ENCODE data around the gene C2CD5.

The C2CD5 gene

DNA sequence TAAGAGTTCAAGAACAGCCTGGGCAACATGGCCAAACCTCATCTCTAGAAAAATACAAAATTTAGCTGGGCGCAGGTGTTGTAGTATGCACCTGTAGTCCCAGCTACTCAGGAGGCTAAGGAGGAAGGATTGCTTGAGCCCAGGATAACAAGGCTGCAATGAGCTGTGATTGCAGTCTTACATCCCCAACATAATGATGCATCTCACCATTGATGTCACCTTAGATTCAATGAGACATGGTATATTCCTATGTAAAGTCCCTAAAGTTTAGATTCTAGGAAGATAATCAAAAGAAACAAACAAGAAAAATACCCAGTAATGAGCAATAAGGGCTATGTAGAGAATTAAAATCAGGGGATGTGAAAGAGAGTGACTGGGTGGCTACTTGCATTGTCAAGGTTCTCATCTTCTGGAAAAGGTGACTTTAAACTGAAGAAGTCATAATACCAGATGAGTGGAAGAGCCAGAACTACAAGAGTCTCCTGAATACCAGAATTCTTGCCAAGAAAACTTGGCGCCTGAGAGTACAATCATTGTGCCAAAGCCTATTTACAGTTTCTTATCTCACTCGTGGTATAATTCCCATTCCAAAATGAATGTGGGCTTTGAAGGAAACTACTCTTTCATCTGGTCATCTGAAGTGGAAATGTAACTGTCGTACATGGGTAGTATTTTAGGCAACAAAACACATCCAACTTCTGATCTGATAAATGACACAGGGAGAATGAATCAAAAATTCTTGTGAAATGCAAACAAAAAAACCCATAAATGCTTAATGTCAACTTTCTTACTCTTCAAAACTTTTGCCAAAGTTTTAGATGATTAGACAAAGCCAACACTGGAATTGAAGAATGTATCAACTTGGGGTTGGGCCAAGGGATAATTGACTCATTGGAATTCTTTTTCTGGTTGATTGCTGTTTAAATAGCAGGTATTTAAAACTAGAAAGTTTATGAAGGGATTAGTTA, 128.7 kb downstream of the C2CD5 start:
- DNase-seq (ENCODE audit: low read depth) = no peak

- DNase-seq (ENCODE audit: low read depth) = no peak
Observed at GRCh38 chr12:22414742-22415141, 129.6 kb downstream of the C2CD5 start.

GRCh38 chr12:22413592-22413991, 130.8 kb downstream of the C2CD5 start:
- no peak for DNase-seq (ENCODE audit: low read depth)

DNA sequence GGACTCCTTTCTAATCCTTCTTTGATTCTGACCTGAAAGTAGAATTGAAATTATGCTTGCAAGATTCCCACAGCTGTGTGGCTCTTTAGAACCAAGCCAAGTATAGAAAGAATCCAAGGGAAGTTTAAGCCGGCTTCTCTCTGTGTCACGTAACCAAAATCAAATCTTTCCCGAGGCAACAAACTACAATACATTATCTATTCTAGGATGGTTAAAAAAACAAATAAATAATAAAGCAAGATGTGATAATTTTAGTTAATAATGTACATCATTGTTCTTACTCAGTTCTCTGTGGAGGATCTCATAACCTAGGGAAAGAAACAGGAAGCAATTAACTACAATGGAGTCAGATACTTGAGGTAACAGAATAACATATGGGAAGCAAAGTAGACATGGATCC, 131.8 kb downstream of the C2CD5 start:
- no peak for DNase-seq (ENCODE audit: low read depth)

DNA sequence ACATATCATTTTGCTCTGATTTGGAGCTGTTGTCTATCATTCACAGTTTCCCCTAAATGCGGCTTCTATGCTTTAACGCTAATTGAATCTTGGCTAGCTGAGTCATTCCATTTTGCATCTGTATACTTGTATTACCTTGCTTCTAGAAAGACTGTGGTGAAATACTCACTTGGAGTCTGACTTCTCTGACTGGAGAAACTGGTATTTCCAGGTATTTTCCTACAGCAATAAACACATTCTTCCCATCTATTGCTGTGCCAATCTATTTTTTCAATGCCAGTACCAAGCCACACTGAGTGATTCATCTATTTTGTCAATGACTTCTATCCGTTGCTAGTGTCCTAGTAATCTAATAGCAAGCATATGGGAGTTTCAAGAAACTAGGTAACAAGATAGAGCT, 133.9 kb downstream of the C2CD5 start:
- no peak for DNase-seq (ENCODE audit: low read depth)

DNA sequence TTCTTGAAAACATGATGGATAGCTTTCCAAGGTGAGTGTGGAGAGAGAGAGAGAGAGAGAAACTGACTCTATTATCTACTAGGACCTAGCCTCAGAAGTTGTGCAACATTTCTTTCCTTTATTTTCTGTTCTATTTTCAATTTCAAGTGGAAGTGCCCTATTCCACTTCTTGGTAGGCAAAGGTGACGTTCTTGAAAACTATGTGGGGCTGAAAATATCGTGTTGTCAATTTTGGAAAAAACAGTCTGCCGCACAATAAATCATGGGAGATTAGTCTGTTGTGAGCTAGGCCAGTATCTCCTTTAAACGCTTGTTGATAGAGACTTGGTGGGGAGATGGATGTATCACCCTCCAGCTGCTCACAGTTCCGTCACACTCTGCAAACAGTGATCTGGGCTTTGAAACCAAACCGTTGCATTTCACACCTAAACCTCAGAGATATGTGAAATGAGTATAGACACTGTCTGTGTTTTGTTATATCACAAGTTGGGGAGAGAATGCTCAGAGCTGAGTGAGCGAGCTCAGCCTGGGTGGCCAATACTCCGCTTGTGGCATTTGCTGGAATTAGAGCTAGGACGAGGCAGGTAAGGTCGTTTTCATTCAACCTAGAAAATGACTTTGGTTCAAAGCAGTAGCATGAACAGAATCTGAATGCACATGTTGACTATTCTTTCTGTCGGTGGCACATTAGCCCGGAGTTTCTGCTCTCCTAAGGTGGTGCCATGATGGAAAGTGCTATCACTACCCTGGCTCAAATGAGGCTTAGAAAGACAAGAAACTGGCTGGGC, 134.8 kb downstream of the C2CD5 start:
- no peak for DNase-seq (ENCODE audit: low read depth)

DNA sequence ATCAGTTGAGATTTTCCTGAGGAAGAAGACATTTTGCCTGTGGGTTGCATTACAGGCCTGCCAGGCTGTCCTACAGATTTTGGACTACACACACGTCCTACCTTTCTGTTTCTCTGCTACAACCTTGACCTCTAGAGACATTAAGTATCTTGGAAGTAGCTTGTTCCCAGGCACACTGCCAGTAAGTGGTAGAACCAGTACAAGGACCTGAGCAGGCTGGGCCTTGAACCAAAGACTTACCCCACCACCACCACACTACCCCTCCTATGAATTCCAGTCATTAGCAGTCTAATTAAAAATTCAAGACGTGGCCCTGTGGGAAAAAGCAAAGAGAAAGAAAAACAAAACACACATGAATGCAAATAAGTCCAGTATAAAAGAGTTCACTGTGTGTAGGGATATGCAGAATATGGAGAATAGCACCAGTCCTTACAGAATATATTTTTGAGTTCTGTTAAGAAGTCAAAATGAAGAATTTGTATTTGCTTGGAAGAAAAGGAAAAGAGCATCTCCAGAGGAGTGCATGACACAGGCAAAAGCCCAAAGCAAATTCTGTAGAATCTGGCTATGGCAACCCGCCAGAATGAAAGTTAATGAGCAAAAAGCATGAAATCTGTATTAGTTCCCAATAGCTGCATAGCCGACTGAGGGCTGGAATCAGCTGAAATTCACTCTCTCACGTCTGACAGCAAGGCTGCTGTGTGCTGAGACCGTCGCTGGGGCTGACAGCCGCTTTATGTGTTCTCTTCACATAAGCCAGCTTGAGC, 135.5 kb downstream of the C2CD5 start:
- DNase-seq (ENCODE audit: low read depth) = no peak

DNA sequence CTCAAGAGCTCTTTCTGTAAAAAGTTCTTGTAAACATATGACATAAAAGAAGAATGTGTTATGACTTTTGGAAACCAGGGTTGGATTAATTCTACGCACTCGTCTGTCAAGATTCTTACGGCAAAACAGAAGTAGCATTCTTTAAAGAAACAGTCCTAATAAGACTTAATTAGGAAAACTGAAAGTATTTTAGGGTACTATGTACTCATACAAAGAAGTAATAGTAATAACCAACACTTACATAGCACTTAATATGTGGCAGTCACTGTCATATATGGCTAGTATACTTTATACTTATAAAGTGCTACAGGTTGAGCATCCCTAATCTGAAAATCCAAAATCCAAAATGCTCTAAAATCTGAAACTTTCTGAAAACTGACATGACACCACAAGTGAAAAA, 136.9 kb downstream of the C2CD5 start:
- DNase-seq (ENCODE audit: low read depth) = no peak

DNA sequence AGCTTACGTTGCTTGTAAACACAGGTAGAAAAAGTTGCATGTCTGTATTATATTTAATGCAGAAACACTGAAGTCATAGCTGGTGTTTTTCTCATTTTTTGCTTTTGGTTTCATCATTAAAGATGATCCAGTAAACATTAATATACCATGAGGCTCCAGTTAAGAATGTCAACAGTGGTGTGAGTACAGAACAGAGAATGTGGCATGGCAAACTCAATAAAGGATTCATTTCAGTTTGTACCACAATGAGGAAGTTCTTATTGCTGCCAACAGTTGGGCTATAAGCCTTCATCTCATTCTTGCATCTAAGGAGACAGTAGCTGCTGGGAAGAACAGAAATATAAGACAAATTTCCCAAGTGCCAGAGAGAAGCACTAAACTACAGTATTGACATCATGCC, 137.7 kb downstream of the C2CD5 start:
- no peak for DNase-seq (ENCODE audit: low read depth)

GRCh38 chr12:22399464-22400180, 144.7 kb downstream of the C2CD5 start:
- DNase-seq (ENCODE audit: low read depth) = no peak

Data from stimulated activated CD4-positive, alpha-beta T cell treated with anti-CD3 and anti-CD28 coated beads, Interleukin-2, amount 100 ng/mL, for 4 hours (primary cell).